ENCODE data around the gene PGBD1. TPM values are rescaled to one million over a fixed set of nuclear protein-coding genes. Genes with fewer than 3 reads are reported as not detected.

The PGBD1 gene
- total and polyA plus RNA-seq, 2 of the 8 experiments (the other 6 are each of a cell fraction or from before 2014, with no cell fraction given) = 2.5 to 9.2 TPM

GRCh38 chr6:28291573-28291972 is 10.2 kb downstream of the PGBD1 start:
- DNase-seq (ENCODE audit: low read depth in 1 of 2, low spot score in 2 of 2) (no peak), FAIRE-seq (no peak)
- Histone ChIP-seq H3K4me2 (ENCODE audit: insufficient read depth in 1 of 2, low read depth in 2 of 2, low read length in 2 of 2) (no peak overlapping the region), H3K14ac (ENCODE audit: insufficient read length) (no peak overlapping the region), H3K36me3 (ENCODE audit: control insufficient read depth in 2 of 4, insufficient read depth in 4 of 4, low read length in 3 of 4) (peaks cover 2 to 20% (median 10%) of the 10 kb centered on the region in 4 experiments; a peak in 5 of 8 replicates), H4K8ac (ENCODE audit: extremely low read depth, insufficient read depth, low read length) (no peak overlapping the region), H3K4me3 (ENCODE audit: extremely low read depth in 1 of 4, insufficient read depth in 2 of 4, low read depth in 3 of 4, low read length in 4 of 4) (no peak overlapping the region), H2BK12ac (ENCODE audit: low read depth, low read length) (no peak overlapping the region), H2BK5ac (ENCODE audit: low read depth, low read length) (no peak overlapping the region), H3K4ac (replicated peaks; ENCODE audit: insufficient read length, low read depth, low read length) (no peak overlapping the region), H2BK120ac (replicated peaks; ENCODE audit: low read depth, low read length) (no peak overlapping the region), H3K23ac (ENCODE audit: insufficient read length) (no peak overlapping the region), H3K4me1 (replicated peaks in 1 of 4; ENCODE audit: control insufficient read depth in 3 of 4, insufficient read depth in 4 of 4, low read length in 3 of 4) (no peaks in the 10 kb centered on the region), H3K9ac (replicated peaks in 1 of 4; ENCODE audit: extremely low read depth in 1 of 4, low read depth in 3 of 4, low read length in 3 of 4) (no peak overlapping the region), H2BK20ac (ENCODE audit: low read length) (no peak overlapping the region), H3K79me1 (ENCODE audit: low read depth, low read length) (no peaks in the 10 kb centered on the region), H2AK5ac (ENCODE audit: low read depth, low read length) (no peak overlapping the region), H3K27ac (ENCODE audit: low read depth, low read length) (no peak overlapping the region), H3K23me2 (ENCODE audit: low read depth, low read length) (no peaks in the 10 kb centered on the region), H4K91ac (replicated peaks; ENCODE audit: insufficient read length, low read length) (no peak overlapping the region), H3K56ac (replicated peaks; ENCODE audit: insufficient read length, low read depth, low read length) (no peak overlapping the region), H2AFZ (ENCODE audit: low read length) (no peak overlapping the region), H2BK15ac (ENCODE audit: low read length) (no peak overlapping the region), H3K79me2 (ENCODE audit: control insufficient read depth in 1 of 2, insufficient read depth in 2 of 2, low read length in 2 of 2) (no peaks in the 10 kb centered on the region), H4K5ac (ENCODE audit: insufficient read length, low read depth, low read length) (no peak overlapping the region), H3K18ac (ENCODE audit: extremely low read depth, low read length) (no peak overlapping the region), H3K9me3 (ENCODE audit: insufficient read depth in 2 of 2, low read depth in 1 of 2, low read length in 1 of 2) (no peaks in the 10 kb centered on the region), H4K20me1 (replicated peaks in 1 of 2; ENCODE audit: control insufficient read depth in 1 of 2, insufficient read depth in 2 of 2, low read length in 2 of 2) (no peaks in the 10 kb centered on the region), H3K27me3 (replicated peaks in 1 of 4; ENCODE audit: control insufficient read depth in 3 of 4, extremely low read depth in 1 of 4, insufficient read depth in 3 of 4, low read length in 3 of 4) (no peaks in the 10 kb centered on the region)
- ChIA-PET CTCF (ENCODE audit: partially characterized antibody) (interaction anchor here (0.6 kb wide), 1 partner anchor 1407 kb away, joined by 5 read pairs; no protein-coding TSS in a partner anchor), POLR2A (ENCODE audit: partially characterized antibody) (interaction anchor here (0.6 kb wide), 1 partner anchor 1811 kb away, joined by 5 read pairs; no protein-coding TSS in a partner anchor)
- TF ChIP-seq PHF8 (conservative IDR thresholded peaks at IDR 0.05; ENCODE audit: low read depth, low read length) (no peak), HDAC6 (IDR thresholded peaks at IDR 0.05; ENCODE audit: low read depth, low read length) (no peak), EGR1 (IDR thresholded peaks at IDR 0.05; ENCODE audit: borderline replicate concordance, low read depth, low read length) (no peak), TAF7 (optimal IDR thresholded peaks at IDR 0.05; ENCODE audit: borderline replicate concordance, low read depth, low read length) (no peak), POU5F1 (IDR thresholded peaks at IDR 0.05; ENCODE audit: low read depth, low read length) (no peak), RFX5 (IDR thresholded peaks at IDR 0.05; ENCODE audit: borderline replicate concordance, low read depth, low read length) (no peak), JUND (IDR thresholded peaks at IDR 0.05; ENCODE audit: low read length) (no peak)
- TF ChIP-seq, protein P1, sequence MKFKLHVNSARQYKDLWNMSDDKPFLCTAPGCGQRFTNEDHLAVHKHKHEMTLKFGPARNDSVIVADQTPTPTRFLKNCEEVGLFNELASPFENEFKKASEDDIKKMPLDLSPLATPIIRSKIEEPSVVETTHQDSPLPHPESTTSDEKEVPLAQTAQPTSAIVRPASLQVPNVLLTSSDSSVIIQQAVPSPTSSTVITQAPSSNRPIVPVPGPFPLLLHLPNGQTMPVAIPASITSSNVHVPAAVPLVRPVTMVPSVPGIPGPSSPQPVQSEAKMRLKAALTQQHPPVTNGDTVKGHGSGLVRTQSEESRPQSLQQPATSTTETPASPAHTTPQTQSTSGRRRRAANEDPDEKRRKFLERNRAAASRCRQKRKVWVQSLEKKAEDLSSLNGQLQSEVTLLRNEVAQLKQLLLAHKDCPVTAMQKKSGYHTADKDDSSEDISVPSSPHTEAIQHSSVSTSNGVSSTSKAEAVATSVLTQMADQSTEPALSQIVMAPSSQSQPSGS (IDR thresholded peaks at IDR 0.05; ENCODE audit: low read length) = no peak

Measured in H1 (cell line).